ENCODE measurements around the gene HECTD4. TPM values are rescaled to one million over a fixed set of nuclear protein-coding genes. Genes with fewer than 3 reads are reported as not detected.

The HECTD4 gene
- total and polyA plus RNA-seq, 2 experiments from 2014 or later, result 25.7 to 36.9 TPM

DNA sequence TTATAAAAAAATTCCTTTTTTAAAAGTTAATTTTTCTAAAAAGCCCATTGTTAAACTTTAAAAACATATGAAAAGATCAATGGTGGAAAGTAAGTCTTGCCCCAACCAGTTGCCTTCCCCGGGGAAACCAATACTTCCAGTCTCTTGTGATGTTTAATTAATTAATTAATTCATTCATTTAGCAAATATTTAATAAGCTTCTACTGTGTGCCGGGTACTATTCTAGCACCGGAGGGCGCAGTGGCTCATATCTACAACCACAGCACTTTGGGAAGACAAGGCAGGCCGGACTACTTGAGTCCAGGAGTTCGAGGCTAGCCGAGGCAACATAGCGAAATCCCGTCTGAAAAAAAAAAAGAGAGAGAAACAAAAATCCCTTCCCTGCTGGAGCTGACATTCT, 87.4 kb downstream of the HECTD4 start:
- Histone ChIP-seq H3K36me3 (ENCODE audit: insufficient read depth) (no peaks in the 10 kb centered on the region), H2AFZ (no peak overlapping the region), H3K27ac (ENCODE audit: low read depth) (peak overlapping the region; percentile 61; the same call in 1 of the 2 replicates), H3K9me2 (ENCODE audit: insufficient read depth) (no peaks in the 10 kb centered on the region), H3K4me3 (no peak overlapping the region), H3K79me2 (replicated peaks; ENCODE audit: insufficient read depth) (no peaks in the 10 kb centered on the region), H3K4me1 (ENCODE audit: insufficient read depth) (no peaks in the 10 kb centered on the region), H3K27me3 (ENCODE audit: insufficient read depth) (no peaks in the 10 kb centered on the region), H3K4me2 (no peak overlapping the region), H4K20me1 (replicated peaks; ENCODE audit: insufficient read depth) (no peaks in the 10 kb centered on the region; the same call in 1 of the 2 replicates), H3F3A (replicated peaks; ENCODE audit: low read depth) (no peaks in the 10 kb centered on the region)
- H3K4me3 Mint-ChIP-seq, result no peak overlapping the region
- H3K27ac Mint-ChIP-seq, result no peak overlapping the region
- H3K9me3 Mint-ChIP-seq, result no peaks in the 10 kb centered on the region
- DNase-seq (ENCODE audit: low spot score) (no peak), ATAC-seq (no peak)
- H3K36me3 Mint-ChIP-seq (ENCODE audit: low read depth), result peaks cover 3% of the 10 kb centered on the region; the same call in 2 of the 3 replicates
- no peaks in the 10 kb centered on the region for H3K27me3 Mint-ChIP-seq (ENCODE audit: insufficient read depth, low read depth, poor library complexity)
- H3K4me1 Mint-ChIP-seq, result no peaks in the 10 kb centered on the region
- TF ChIP-seq, protein P1, sequence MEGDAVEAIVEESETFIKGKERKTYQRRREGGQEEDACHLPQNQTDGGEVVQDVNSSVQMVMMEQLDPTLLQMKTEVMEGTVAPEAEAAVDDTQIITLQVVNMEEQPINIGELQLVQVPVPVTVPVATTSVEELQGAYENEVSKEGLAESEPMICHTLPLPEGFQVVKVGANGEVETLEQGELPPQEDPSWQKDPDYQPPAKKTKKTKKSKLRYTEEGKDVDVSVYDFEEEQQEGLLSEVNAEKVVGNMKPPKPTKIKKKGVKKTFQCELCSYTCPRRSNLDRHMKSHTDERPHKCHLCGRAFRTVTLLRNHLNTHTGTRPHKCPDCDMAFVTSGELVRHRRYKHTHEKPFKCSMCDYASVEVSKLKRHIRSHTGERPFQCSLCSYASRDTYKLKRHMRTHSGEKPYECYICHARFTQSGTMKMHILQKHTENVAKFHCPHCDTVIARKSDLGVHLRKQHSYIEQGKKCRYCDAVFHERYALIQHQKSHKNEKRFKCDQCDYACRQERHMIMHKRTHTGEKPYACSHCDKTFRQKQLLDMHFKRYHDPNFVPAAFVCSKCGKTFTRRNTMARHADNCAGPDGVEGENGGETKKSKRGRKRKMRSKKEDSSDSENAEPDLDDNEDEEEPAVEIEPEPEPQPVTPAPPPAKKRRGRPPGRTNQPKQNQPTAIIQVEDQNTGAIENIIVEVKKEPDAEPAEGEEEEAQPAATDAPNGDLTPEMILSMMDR (conservative IDR thresholded peaks at IDR 0.05; ENCODE audit: low read depth in 2 of 2), result peak; percentile 11 to 39; a peak in 2 of 4 replicates
- TF ChIP-seq STAT1 (IDR thresholded peaks at IDR 0.05; ENCODE audit: unreplicated experiment), result no peak

DNA sequence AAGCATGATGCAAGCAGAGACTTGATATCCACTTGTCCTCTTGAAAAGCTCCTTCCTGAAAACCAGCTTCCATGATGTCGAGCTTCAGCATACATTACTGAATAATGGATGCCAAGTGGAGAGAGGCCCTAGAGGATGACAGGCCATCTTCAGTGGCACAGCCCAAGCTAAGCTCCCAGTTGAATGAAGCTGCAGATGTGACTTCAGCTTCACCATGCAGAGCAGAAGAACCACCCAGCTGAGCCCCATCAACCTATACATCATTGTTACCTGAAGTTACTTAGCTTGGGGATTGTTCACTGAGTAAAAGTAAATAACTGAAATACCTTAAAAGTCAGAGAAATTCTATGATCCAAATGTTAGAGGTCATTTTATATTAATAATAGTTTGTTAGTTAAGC, 93.6 kb downstream of the HECTD4 start:
- peaks cover 5% of the 10 kb centered on the region; the same call in 1 of the 2 replicates for H3K36me3 ChIP-seq (ENCODE audit: insufficient read depth)
- no peak for TF ChIP-seq ZNF114 (CRISPR knock-in tag; IDR thresholded peaks at IDR 0.05)
- no peak for TF ChIP-seq POLR2AphosphoS5 (IDR thresholded peaks at IDR 0.05; ENCODE audit: low read depth)
- TF ChIP-seq ZNF331 (CRISPR knock-in tag; IDR thresholded peaks at IDR 0.05; ENCODE audit: low read depth), result peak; percentile 96
- no peak overlapping the region for H3K4me3 ChIP-seq
- no peak overlapping the region for H3K27ac Mint-ChIP-seq
- H3K4me3 Mint-ChIP-seq, result no peak overlapping the region
- H3K36me3 Mint-ChIP-seq (ENCODE audit: low read depth), result peaks cover 12% of the 10 kb centered on the region
- no peaks in the 10 kb centered on the region; the same call in none of the 2 replicates for H4K20me1 ChIP-seq (replicated peaks; ENCODE audit: insufficient read depth)
- H3K9me2 ChIP-seq (ENCODE audit: insufficient read depth), result no peaks in the 10 kb centered on the region
- no peaks in the 10 kb centered on the region for H3K27me3 ChIP-seq (ENCODE audit: insufficient read depth)
- H3K4me1 Mint-ChIP-seq, result peaks cover 5% of the 10 kb centered on the region; the same call in 2 of the 3 replicates
- H3K4me2 ChIP-seq, result no peak overlapping the region
- H3K79me2 ChIP-seq (replicated peaks; ENCODE audit: insufficient read depth), result no peaks in the 10 kb centered on the region
- H2AFZ ChIP-seq, result no peak overlapping the region
- no peaks in the 10 kb centered on the region for H3K4me1 ChIP-seq (ENCODE audit: insufficient read depth)
- no peaks in the 10 kb centered on the region for H3K27me3 Mint-ChIP-seq (ENCODE audit: insufficient read depth, low read depth, poor library complexity)
- ATAC-seq (no peak), DNase-seq (ENCODE audit: low spot score) (no peak)
- H3K9me3 Mint-ChIP-seq, result peaks cover 5% of the 10 kb centered on the region; the same call in 2 of the 3 replicates
- H3F3A ChIP-seq (replicated peaks; ENCODE audit: low read depth), result no peaks in the 10 kb centered on the region
- H3K27ac ChIP-seq (ENCODE audit: low read depth), result no peak overlapping the region

DNA sequence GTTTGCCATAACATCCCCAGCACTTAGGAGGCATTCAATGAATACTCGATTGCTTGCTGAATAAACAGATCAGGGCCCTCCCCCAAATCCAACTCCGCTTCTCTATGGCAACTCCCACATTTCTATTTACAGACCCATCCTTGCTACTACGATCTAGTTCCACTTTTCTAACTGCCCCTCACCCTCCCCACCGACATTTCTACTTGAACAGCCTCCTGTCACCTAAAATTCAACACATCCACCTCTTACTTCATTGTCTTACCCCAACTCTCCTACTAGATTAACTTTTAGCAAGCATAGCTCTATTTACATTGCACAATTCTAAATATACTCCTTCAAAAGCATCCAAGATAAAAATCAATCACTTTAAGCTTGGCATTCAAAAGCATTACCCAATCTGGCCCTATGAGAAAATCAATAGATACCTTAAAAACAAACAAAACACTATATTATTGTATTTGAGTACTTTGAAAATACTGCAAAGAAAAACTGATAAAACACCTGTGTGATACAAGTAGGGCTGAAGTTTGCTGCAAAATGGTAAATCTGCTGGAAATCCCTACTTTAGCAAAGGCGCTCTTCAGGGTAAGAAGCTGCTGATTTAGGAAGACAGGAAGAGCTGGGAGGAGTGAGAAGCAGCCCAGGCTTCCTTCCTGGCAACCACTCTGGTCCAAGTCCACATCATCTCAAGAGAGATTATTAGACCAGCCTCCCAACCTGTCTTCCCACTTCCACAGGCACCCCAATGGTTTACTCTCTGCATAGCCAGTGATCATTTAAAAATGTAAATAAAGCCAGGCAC, 96.4 kb downstream of the HECTD4 start:
- 0 out of 2 replicates have a peak overlapping the region, but pooled peaks have one; percentile 23 for H3K27ac ChIP-seq (ENCODE audit: low read depth)
- no peaks in the 10 kb centered on the region; the same call in none of the 2 replicates for H4K20me1 ChIP-seq (replicated peaks; ENCODE audit: insufficient read depth)
- H3K9me3 Mint-ChIP-seq, result peaks cover 5% of the 10 kb centered on the region; the same call in 2 of the 3 replicates
- ATAC-seq (no peak), DNase-seq (ENCODE audit: low spot score) (no peak)
- no peak overlapping the region for H3K4me3 Mint-ChIP-seq
- H3K4me3 ChIP-seq, result no peak overlapping the region
- H3K36me3 Mint-ChIP-seq (ENCODE audit: low read depth), result peaks cover 10% of the 10 kb centered on the region
- H3K27me3 ChIP-seq (ENCODE audit: insufficient read depth), result no peaks in the 10 kb centered on the region
- H2AFZ ChIP-seq, result no peak overlapping the region
- H3K36me3 ChIP-seq (ENCODE audit: insufficient read depth), result peaks cover 5% of the 10 kb centered on the region; the same call in 1 of the 2 replicates
- H3K4me2 ChIP-seq, result no peak overlapping the region
- TF ChIP-seq, protein P2, sequence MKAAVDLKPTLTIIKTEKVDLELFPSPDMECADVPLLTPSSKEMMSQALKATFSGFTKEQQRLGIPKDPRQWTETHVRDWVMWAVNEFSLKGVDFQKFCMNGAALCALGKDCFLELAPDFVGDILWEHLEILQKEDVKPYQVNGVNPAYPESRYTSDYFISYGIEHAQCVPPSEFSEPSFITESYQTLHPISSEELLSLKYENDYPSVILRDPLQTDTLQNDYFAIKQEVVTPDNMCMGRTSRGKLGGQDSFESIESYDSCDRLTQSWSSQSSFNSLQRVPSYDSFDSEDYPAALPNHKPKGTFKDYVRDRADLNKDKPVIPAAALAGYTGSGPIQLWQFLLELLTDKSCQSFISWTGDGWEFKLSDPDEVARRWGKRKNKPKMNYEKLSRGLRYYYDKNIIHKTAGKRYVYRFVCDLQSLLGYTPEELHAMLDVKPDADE (IDR thresholded peaks at IDR 0.05), result no peak
- TF ChIP-seq CREB1 (CRISPR knock-in tag; IDR thresholded peaks at IDR 0.05; ENCODE audit: low read depth), result no peak
- no peak for TF ChIP-seq NANOG (IDR thresholded peaks at IDR 0.05; ENCODE audit: borderline replicate concordance)
- TF ChIP-seq, protein P3, sequence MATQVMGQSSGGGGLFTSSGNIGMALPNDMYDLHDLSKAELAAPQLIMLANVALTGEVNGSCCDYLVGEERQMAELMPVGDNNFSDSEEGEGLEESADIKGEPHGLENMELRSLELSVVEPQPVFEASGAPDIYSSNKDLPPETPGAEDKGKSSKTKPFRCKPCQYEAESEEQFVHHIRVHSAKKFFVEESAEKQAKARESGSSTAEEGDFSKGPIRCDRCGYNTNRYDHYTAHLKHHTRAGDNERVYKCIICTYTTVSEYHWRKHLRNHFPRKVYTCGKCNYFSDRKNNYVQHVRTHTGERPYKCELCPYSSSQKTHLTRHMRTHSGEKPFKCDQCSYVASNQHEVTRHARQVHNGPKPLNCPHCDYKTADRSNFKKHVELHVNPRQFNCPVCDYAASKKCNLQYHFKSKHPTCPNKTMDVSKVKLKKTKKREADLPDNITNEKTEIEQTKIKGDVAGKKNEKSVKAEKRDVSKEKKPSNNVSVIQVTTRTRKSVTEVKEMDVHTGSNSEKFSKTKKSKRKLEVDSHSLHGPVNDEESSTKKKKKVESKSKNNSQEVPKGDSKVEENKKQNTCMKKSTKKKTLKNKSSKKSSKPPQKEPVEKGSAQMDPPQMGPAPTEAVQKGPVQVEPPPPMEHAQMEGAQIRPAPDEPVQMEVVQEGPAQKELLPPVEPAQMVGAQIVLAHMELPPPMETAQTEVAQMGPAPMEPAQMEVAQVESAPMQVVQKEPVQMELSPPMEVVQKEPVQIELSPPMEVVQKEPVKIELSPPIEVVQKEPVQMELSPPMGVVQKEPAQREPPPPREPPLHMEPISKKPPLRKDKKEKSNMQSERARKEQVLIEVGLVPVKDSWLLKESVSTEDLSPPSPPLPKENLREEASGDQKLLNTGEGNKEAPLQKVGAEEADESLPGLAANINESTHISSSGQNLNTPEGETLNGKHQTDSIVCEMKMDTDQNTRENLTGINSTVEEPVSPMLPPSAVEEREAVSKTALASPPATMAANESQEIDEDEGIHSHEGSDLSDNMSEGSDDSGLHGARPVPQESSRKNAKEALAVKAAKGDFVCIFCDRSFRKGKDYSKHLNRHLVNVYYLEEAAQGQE (IDR thresholded peaks at IDR 0.05; ENCODE audit: unreplicated experiment), result no peak
- no peak for TF ChIP-seq POLR2AphosphoS5 (IDR thresholded peaks at IDR 0.05; ENCODE audit: low read depth)
- TF ChIP-seq ZNF331 (CRISPR knock-in tag; IDR thresholded peaks at IDR 0.05; ENCODE audit: low read depth), result no peak
- no peak for TF ChIP-seq ZNF114 (CRISPR knock-in tag; IDR thresholded peaks at IDR 0.05)
- H3K27me3 Mint-ChIP-seq (ENCODE audit: insufficient read depth, low read depth, poor library complexity), result peaks cover 2% of the 10 kb centered on the region
- H3K4me1 Mint-ChIP-seq, result peaks cover 5% of the 10 kb centered on the region; the same call in 2 of the 3 replicates
- no peaks in the 10 kb centered on the region for H3K4me1 ChIP-seq (ENCODE audit: insufficient read depth)
- no peaks in the 10 kb centered on the region for H3K79me2 ChIP-seq (replicated peaks; ENCODE audit: insufficient read depth)
- H3K27ac Mint-ChIP-seq, result no peak overlapping the region
- H3F3A ChIP-seq (replicated peaks; ENCODE audit: low read depth), result no peaks in the 10 kb centered on the region
- no peaks in the 10 kb centered on the region for H3K9me2 ChIP-seq (ENCODE audit: insufficient read depth)

Data from GM23338 (cell line).